ENCODE results near the gene SDK1. TPM values are rescaled to one million over a fixed set of nuclear protein-coding genes. Genes with fewer than 3 reads are reported as not detected.

The SDK1 gene
- total RNA-seq, 1 donor from 2014 or later = 0.34 TPM

DNA sequence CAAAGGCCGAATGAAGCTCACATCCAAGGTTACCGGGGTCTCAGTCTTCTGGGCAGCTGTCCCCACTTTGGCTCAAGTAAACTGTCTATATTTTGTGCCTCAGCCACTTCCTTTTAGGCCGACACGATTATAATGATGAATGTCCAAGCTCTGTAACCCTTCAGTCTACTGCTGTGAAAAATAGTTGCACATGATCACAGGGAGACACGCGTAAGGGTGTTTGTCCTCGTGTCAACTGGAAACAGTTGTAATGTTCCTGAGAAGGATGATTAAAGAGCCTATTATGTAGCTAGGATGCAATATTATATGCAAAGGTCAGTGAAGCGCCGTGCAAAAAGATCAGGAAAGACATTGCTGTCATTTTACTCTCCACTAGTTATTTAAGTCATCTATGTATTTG is 559.9 kb downstream of the SDK1 start:
- intact Hi-C loops (cut with micrococcal nuclease) = no loop called here

DNA sequence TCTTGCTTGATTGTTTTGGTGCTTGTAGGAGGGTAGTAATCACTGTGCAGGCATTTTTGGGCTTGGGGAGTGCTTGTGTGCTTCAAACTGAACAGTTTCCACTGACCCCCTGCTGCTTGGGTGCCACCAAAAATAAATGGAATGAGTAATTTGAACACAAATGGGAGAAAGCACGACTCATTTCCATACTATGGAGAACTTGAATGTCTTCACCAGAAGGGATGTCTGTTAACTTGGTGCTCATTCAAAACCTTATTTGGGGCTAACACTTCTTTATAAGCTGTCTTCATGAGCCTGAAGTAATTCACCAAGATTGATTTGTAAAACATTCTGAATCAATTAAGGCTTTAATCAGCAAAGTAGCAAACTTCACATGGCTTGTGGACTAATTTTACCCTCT is 560.3 kb downstream of the SDK1 start:
- intact Hi-C loops (cut with micrococcal nuclease) = no loop called here

DNA sequence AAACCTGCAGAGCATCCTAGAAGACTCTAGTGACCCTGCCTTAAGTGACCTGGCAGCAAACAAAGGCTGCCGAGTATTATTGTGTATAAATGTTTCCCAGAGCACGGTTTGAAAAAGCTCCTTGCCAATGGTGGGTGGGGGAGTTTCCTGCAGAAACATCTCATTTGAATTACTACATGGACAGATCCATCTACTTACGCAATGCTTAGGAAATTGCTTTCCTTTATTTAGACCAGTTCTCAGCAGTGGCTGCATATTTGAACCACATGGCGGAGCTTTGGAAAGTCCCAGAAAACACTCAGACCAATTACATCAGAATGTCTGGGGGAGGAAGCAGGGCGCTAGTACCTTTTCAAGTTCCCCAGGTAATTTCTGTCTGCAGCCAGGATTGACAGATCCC is 560.9 kb downstream of the SDK1 start:
- intact Hi-C loops (cut with micrococcal nuclease) = no loop called here

DNA sequence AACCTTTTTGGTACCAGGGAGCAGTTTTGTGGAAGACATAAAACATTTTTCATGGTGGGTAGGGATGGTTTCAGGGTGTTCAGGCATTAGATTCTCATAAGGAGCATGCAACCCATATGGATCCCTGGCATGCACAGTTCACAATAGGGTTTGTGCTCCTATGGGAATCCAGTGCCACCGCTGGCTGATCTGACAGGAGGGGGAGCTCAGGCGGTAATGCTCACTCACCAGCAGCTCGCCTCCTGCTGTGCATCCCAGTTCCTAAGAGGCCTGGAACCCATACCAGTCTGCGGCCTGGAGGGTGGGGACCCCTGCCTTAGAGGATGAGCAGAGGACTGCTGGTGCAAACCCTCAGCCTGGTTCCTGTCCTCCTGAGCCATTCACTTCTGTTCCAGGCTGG is 561.7 kb downstream of the SDK1 start:
- intact Hi-C loops (cut with micrococcal nuclease) = no loop called here

DNA sequence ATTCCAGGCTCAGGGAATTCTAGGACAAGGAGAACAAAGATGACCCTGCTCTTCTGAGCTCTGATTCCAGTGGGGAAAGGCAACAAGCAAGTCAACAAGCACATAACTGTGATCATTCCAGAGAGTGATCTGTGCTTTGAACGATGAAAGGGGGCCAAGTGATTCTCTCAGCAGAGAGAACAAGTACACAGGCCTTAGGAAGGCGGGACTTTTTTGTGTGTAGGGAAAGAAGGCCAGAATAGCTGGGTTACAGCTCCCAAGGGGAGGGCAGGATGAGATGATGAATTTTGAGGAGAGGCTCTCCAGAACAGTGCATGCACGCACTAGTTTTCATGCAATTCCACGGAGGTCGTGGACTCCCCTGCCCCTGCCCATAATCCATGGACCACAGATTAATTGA is 565.2 kb downstream of the SDK1 start:
- intact Hi-C loops (cut with micrococcal nuclease) = no loop called here

DNA sequence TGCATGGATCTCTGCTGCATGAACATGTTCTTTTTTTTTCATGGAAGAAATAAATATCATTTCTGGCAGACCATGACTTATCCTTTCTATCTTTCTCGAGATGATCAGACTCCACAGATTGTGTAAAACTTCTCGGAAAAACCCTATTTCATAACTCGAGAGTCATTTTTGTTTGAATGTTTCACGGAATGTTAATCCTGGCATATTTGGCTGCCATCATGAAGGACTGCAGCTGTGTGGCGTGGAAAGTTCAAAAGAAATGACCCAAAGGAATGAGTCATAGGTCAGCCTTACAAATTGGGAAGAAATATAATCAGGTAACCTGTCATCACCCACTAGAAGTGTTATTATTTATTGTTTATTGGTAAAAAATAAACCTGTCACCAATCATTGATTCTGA is 566.8 kb downstream of the SDK1 start:
- intact Hi-C loops (cut with micrococcal nuclease) = no loop called here

DNA sequence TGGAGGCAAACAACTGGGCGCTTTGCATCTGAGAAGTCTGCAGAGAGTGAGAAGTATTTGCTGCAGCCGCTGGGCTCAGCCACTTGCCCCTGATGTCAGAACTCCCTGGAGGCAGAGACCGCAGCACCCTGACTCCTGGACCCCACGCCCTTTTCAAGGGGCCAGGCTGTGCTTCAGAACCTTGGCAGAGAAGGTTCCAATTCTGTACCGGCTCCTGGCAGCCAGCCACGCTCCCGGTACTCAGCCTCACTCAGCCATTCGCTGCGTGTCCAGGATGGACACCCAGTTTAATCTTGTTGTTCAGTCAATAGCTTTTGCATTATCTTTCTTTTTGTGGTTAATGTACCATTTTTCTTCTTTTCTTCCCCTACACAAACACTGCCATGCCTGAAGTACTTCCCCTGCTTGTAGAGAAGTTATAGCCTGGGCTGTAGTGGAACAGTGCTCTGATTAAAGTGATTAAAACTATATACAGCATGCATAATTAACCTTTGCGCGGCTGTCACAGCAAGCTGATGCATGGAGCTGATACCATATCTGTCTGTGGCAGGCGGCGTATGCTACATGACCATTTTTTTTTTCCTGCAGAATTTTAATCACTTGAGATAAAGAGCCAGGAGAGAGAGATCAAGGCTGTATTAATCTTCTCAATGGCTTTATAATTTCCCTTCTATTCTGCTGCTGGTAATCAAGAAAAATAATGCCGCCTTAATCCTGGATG is 578.5 kb downstream of the SDK1 start:
- intact Hi-C loops (cut with micrococcal nuclease) = no loop called here

DNA sequence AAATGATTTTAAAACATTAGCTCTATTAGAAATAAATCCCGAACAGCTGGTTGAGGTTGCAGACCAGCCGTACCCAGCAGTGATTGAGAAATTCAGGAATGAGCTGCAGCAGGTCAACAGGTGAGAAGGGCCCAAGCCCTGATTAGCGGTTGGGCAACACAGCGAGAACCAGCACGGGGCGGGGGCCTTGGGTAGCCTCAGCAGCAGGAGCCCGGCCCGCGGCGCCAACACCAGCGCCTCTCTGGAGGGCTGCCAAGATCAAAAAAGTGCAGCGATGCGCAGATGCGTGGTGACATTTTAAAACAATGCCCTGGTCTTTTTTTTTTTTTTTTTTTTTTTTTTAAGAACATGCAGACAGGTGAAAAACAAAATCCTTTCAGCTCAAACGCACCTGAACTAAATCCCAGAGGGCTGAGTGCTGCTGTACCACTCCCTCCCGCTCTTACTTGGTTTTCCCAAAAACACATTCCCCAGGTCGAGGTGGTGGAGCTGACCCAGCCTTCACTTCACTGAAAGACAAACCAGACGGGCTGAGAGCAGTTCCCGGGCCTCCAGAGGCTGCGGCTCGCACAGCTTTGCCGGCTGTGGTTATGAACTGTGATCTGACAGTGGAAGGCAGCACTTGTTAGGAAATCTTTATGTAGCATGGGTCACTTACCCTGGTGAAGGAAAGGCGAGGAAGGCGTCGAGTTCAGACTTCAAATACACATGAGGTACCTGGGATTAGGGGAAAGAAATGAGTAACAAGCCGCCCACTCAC is 579.4 kb downstream of the SDK1 start:
- intact Hi-C loops (cut with micrococcal nuclease) = no loop called here

DNA sequence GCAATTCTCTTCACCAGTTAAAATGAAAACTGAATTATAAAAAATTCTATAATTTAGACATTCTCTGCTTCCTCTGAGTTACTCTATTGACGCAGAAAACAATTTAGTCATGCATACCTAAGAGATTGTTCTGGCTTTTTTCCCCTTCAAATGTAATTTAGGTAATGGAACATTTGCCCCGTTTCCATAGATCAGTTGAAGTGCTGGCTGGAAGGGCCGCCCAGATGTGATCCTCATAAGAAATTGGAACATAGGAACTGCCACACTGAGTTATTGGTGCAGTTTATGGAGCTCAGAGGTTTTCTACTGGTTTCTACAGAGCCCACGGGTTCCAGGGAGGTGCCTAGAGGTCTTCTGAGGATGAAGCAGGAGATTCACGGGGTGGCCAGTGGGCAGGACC is 581.7 kb downstream of the SDK1 start:
- intact Hi-C loops (cut with micrococcal nuclease) = no loop called here

DNA sequence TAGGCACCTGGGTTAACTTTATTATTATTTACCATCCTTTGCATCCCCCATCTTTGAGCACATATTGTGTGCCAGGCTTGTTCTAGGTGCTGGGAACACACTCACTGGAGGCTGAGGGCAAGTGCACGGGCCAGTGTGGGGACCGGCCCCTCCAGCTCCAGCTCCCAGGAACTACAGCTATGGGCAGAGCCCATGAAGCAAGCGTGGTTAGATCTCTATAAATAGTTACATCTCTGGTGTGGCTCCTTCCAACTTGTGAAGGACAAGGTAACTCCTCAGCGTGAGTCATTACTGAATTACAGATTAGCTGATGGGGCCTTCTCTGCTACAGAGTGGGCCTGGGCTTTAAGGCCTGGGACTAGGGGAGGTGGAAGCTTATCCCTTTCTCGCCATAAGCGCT is 583.5 kb downstream of the SDK1 start:
- intact Hi-C loops (cut with micrococcal nuclease) = no loop called here

DNA sequence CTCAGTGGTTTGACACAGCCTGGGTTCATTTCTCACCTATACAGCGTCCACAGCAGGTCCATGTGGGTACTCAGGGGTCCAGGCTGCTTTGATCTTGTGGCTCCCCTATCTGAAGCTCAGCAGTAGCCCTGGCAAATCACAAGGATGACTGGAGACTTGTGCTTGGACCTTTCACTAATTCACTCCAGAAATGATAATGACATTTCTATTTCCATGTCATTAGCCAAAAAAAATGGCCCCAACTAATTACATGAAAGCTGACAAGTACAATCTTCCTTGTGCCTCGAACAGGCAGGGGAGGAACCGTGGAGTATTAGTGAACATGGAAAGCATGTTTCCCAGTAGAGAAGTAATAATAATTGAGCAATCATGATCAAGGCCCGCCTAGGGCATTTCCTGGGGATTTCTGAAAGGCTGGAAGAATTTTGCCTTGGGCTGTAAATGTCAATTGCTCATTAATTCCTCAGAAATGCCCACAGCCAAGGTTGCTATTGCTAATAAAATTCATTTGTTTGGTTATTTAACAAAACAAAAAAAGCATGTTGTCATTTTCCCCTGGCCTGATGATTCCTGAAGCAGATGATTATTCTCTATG is 586.1 kb downstream of the SDK1 start:
- intact Hi-C loops (cut with micrococcal nuclease) = no loop called here

DNA sequence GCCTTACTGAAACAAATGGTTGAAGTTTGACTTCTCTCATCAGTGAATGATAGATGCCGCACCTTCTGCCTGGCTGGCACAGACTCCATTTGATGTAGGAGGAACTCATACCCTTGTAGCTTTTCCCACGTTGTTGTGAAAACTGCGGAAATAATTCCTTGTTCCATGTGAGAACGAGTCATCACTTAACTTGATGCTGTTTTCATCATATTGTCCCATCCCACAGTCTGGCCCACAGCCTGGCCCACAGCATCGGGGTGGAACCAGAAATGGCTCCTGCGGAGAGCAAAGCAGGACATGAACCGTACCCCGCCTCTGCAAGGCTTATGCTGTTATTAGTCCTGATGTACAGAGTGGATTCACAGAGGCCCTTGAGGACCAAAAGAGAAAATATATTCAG is 587.0 kb downstream of the SDK1 start:
- intact Hi-C loops (cut with micrococcal nuclease) = no loop called here

DNA sequence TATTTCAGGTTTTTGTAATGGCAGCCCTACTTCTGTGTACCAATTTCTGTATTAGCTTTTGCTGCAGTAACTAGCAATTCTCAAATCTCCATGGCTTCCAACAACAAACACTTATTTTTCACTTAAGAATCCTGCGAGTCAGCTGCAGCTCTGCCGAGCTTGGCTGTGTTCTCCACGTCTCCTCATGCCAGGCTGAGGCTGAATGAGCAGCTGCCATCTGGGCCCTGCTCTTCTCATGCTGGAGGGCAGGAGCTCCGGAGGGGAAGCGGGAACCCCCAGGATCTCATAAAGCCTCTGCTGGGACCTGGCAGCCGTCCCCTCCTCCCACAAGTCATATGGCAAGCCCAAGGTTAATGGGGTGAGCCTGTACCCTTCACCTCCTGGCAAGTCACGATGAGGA is 591.1 kb downstream of the SDK1 start:
- intact Hi-C loops (cut with micrococcal nuclease) = loop anchor here (10.0 kb wide), 1 partner anchor 197 kb away; no protein-coding TSS in a partner anchor

DNA sequence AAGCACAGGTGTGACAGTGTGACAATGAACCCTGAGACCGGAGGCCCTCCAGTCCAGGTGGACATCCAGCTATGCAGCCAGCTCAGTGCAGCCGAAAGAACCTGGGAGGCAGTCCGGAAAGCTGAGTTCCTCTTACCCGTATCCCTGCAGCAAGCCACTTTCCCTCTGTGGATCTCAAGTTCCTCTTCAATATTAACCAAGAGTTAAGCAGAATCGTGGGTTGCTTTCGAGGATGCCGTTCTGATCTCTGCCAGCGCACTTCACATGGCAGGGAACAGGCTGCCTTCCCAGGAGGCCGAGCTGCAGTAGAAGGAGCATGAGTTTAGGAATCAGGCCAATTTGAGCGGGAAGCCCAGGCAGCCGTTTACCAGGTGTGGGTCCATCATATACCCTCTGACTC is 591.6 kb downstream of the SDK1 start:
- intact Hi-C loops (cut with micrococcal nuclease) = loop anchor here (10.0 kb wide), 1 partner anchor 198 kb away; no protein-coding TSS in a partner anchor

DNA sequence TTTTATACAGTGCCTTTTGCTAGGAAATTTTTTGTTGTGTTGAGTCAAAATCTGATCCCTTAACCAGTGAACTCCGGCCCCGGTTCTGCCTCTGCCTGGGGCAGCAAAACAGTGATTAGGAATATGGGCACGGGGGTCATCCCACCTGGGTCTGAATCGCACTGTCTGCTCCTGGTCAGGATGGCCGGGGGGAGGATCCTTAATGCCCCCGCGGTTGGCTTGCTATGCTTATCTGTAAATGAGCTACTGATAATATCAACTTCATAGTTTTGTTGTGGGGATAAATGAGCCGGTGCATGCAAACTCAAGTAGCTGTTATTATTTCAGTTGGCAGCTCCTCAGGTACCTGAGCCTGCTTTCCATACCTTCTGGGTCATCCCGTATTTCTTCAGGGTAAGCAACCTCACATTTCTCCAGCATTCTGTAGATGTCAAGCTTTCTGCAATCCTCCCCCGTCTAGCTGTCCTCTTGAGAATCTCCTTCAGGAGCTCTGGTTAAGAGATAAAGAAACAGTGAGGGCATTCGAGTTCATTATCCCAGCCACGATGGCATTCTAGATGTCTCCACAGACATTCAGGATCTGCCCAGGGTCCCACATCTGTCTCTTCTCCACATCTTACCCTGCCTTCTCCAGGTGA is 592.2 kb downstream of the SDK1 start:
- intact Hi-C loops (cut with micrococcal nuclease) = loop anchor here (10.0 kb wide), 1 partner anchor 198 kb away; no protein-coding TSS in a partner anchor

DNA sequence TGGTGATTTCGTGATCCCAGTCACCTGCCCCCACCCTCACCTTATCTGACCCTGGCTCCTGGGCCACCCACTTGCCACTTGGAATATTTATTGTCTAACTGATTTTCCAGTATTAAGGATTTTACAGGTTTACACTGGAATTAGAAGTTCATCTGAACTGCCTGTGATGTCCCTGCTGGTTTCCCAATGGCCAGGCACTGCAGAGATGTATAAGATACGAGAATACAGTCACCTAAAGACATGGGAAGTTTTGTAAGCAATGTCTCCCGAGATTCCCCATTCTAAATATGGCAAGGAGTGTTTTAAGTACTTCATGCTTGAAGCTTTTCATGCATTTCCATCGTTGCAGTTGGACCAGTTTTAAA is 592.7 kb downstream of the SDK1 start:
- intact Hi-C loops (cut with micrococcal nuclease) = loop anchor here (10.0 kb wide), 1 partner anchor 199 kb away; no protein-coding TSS in a partner anchor

DNA sequence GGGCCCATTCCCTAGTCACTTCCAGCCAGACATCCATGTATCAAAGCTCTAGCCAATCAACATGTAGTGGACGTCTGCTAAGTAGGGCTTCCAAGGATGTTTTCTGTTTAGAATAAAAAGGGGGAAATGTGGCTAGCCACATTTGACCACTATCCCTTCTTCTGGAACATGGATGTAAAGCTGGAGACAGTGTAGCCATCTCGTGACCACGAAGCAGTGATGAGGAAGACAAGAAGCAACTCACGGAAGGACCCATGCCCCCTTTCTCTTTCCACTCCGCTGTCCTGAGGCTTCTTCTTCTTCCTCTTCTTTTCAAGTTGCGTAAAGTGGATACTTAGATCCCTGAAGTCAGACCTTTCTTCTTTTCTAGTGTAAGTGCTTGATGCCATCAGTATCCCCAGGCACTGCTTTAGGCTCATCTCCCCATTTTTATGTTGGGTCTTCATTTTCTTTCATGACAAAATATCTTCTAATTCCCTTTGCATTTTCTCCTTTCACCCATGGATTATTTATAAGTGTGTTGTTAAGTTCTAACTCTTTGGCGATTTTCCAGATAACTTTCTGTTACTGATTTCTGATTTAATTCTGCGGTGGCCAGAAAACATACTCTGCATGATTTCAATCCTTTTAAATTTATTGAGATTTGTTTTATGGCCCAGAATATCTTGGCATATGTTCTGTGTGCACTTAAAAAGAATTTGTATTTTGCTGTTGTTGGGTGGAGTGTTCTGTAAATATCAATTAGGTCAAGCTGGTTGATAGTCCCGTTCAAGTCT is 594.5 kb downstream of the SDK1 start:
- intact Hi-C loops (cut with micrococcal nuclease) = loop anchor here (10.0 kb wide), 1 partner anchor 201 kb away; no protein-coding TSS in a partner anchor

DNA sequence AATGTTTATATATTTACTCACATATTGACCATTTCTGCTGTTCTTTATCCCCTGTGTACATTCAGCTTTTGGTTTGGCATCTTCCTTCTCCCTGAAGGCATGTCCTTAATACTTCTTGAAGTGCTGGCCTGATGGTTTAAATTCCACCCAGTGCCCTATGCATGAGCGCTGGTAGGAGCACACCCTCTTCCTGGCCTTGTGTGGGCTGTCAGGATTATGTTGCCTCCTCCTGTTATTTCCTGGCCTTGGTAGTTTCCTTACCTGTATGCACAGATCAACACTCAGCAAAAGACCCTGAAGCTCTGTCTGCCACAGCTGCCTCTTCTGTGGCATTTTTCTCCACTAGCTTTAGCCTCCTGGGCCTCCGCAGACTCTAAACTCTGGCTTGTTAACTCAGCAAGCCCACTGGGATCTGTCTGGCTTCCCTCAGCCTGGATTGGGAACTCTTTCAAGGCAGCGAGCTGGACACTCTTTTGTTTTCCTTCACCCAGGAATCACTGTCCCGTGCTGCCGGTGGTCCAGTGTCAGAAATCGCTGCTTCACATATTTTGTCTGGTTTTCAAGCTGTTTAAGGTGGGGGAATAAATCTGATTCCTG is 595.2 kb downstream of the SDK1 start:
- intact Hi-C loops (cut with micrococcal nuclease) = loop anchor here (10.0 kb wide), 1 partner anchor 201 kb away; no protein-coding TSS in a partner anchor

DNA sequence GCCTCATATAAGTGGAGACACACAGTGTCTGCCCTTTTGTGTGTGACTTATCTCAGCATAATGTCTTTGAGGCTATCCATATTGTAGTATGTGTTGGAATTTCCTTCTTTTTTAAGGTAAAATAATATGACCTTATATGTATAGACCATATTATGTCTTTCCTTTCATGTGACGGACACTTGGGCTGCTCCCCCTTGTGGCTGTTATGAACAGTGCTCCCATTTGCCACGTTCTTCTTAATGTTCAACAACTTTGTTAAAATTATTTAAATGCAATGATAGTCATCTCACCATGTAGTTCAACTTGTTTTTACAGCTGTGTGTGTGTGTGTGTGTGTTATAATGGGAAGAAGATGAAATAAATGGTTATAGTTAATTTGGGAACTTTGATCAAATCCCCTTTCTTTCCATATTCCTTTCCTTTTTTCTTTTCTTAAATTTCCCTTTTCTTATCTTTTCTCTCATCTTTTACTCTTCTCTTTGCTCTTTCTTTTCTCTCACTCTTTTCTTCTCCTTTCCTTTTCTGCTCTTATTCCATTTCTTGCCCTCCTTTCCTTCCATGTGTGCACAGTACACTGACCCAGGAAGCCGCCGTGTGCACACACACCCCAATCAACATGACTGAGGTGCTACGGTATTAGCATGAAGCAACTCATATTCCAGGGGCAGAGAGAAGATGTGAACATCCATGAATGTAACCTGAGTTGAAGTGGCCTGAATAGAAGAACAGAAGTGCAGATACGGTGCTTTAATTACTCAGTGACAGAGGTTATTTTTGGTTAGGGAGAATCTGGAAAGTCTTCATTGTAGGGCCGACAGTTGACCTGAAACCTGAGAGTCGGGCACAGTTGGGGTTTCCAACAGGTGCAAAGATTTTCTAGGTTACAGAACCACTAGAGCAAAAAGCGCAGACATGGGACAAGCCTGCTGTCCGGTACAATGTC is 596.6 kb downstream of the SDK1 start:
- intact Hi-C loops (cut with micrococcal nuclease) = loop anchor here (1.0 to 10.0 kb wide), 4 partner anchors 203 to 1032 kb away; no protein-coding TSS in a partner anchor
